HCT116 (cell line): ENCODE measurements around the gene EIF3K. TPM values are rescaled to one million over a fixed set of nuclear protein-coding genes. Genes with fewer than 3 reads are reported as not detected.

Source experiments
- ATAC-seq: fragments of 200-7000 bp; cut with Tn5 transposase; 2 replicates; pipeline ENCODE4 v1.9.1; 2020; ENCODE audit warnings: mild to moderate bottlenecking, moderate library complexity
- BruUV-seq: library from RNA; stranded (reverse); fragments of 400-500 nt; replicated peaks from 2 replicates; lab custom pipeline; 2021; lab: Mats Ljungman, UMichigan
- CTCF ChIA-PET: fragments of 300-600 bp; sonication (Branson Sonifier 250); formaldehyde crosslinking; loops from one replicate; lab custom pipeline; 2021; ENCODE audit warnings: antibody characterized with exemption; lab: Charles Lee
- POLR2A ChIA-PET: fragments of 300-600, 350-600 bp; sonication (Branson Sonifier 250); formaldehyde crosslinking; loops from one replicate; lab custom pipeline; 2021; ENCODE audit warnings: antibody characterized with exemption; lab: Charles Lee
- RAD21 ChIA-PET, 2 experiments: fragments of 300-600 bp; sonication (Branson Sonifier 250); formaldehyde crosslinking; loops; one replicate each; lab custom pipeline; 2023; ENCODE audit warnings: low total read pairs in 2 of 2; ENCODE audit not compliant: uncharacterized antibody in 2 of 2, unreplicated experiment in 2 of 2, low non-redundant PET in 1 of 2; lab: Charles Lee
- DNase-seq: peaks from one replicate; pipeline ENCODE4 v3.0.0-alpha.2; 2010; ENCODE audit warnings: low read depth, low spot score
- H2AFZ ChIP-seq: fragments of 200-600 bp; shearing (Covaris generic), sonication (generic); 2 replicates; pipeline ENCODE4 v1.6.1; 2017; ENCODE audit warnings: low read depth, mixed run types, mixed read lengths, antibody characterized with exemption, low read length; ENCODE audit not compliant: poor library complexity, severe bottlenecking
- H3K27ac ChIP-seq: 2 replicates; pipeline ENCODE4 v1.5.1; 2012; ENCODE audit warnings: low read depth, low read length
- H3K27me3 ChIP-seq: fragments of 200-600 bp; sonication (generic); 2 replicates; pipeline ENCODE4 v1.6.1; 2016; ENCODE audit warnings: mixed run types, low read length, mixed read lengths; ENCODE audit not compliant: insufficient read depth
- H3K36me3 ChIP-seq, 2 experiments: fragments of 200-500 bp in 1 of 2; fragments of 200-600 bp in 1 of 2; sonication (Bioruptor generic) in 1 of 2; sonication (generic) in 1 of 2; 2 replicates each; pipeline versions ENCODE4 v1.5.1 to v1.6.1; 2014 to 2016; ENCODE audit warnings: low read length in 2 of 2, inconsistent platforms in 1 of 2, mixed read lengths in 1 of 2, mixed run types in 1 of 2; ENCODE audit not compliant: insufficient read depth in 2 of 2, control insufficient read depth in 1 of 2
- H3K4me1 ChIP-seq, 2 experiments: fragments of 200-600 bp in 1 of 2; sonication (generic) in 1 of 2; 2 replicates each; pipeline versions ENCODE4 v1.5.1 to v1.6.1; 2012 to 2017; ENCODE audit warnings: low read length in 2 of 2, inconsistent platforms in 1 of 2, mild to moderate bottlenecking in 1 of 2, mixed read lengths in 1 of 2, mixed run types in 1 of 2, moderate library complexity in 1 of 2; ENCODE audit not compliant: insufficient read depth in 2 of 2, control insufficient read depth in 1 of 2
- H3K4me2 ChIP-seq: fragments of 200-600 bp; sonication (generic); 2 replicates; pipeline ENCODE4 v1.6.1; 2017; ENCODE audit warnings: mixed run types, low read length, mixed read lengths
- H3K4me3 ChIP-seq, 2 experiments: fragments of 200-600 bp in 1 of 2; sonication (generic) in 1 of 2; replicated peaks in 1 of 2; 2 replicates each; pipeline ENCODE4 v1.5.1; 2011 to 2016; ENCODE audit warnings: low read length in 2 of 2, control low read depth in 1 of 2, low read depth in 1 of 2, mild to moderate bottlenecking in 1 of 2, mixed read lengths in 1 of 2, mixed run types in 1 of 2
- H3K79me2 ChIP-seq: fragments of 200-600 bp; sonication (generic); 2 replicates; pipeline ENCODE4 v1.6.1; 2017; ENCODE audit warnings: mild to moderate bottlenecking, mixed run types, low read length, moderate library complexity, mixed read lengths; ENCODE audit not compliant: insufficient read depth
- H3K9ac ChIP-seq: fragments of 200-600 bp; sonication (generic); 2 replicates; pipeline ENCODE4 v1.6.1; 2016; ENCODE audit warnings: low read length, mixed read lengths
- H3K9me2 ChIP-seq: fragments of 200-600 bp; sonication (generic), shearing (Covaris generic); 2 replicates; pipeline ENCODE4 v1.6.1; 2017; ENCODE audit warnings: mixed run types, mild to moderate bottlenecking, moderate library complexity; ENCODE audit not compliant: insufficient read depth
- H3K9me3 ChIP-seq, 2 experiments: fragments of 200-500 bp in 1 of 2; fragments of 200-600 bp in 1 of 2; sonication (Bioruptor generic) in 1 of 2; sonication (generic) in 1 of 2; 2 replicates each; pipeline ENCODE4 v1.6.1; 2014 to 2017; ENCODE audit warnings: low read length in 2 of 2, mixed read lengths in 2 of 2, inconsistent platforms in 1 of 2, low read depth in 1 of 2, mild to moderate bottlenecking in 1 of 2, mixed run types in 1 of 2, moderate library complexity in 1 of 2; ENCODE audit not compliant: control insufficient read depth in 1 of 2, insufficient read depth in 1 of 2
- H4K20me1 ChIP-seq: fragments of 200-600 bp; sonication (generic), shearing (Covaris generic); 2 replicates; pipeline ENCODE4 v1.6.1; 2017; ENCODE audit warnings: mixed run types, mild to moderate bottlenecking, moderate library complexity; ENCODE audit not compliant: insufficient read depth
- ATF3 ChIP-seq: IDR thresholded peaks from 2 replicates; pipeline ENCODE4 v1.6.1; 2012
- CBX3 ChIP-seq: IDR thresholded peaks from 2 replicates; pipeline ENCODE4 v1.6.1; 2012; ENCODE audit warnings: low read depth
- CEBPB ChIP-seq: IDR thresholded peaks from 2 replicates; pipeline ENCODE4 v1.6.1; 2012; ENCODE audit warnings: low read depth
- CTCF ChIP-seq, 3 experiments: fragments of 200-600 bp in 1 of 3; sonication (generic) in 1 of 3; IDR thresholded peaks in 2 of 3; conservative IDR thresholded peaks in 1 of 3; 2 replicates each; pipeline ENCODE4 v1.5.1; 2012 to 2017; ENCODE audit warnings: low read depth in 2 of 3, low read length in 2 of 3, antibody characterized with exemption in 1 of 3, borderline replicate concordance in 1 of 3, control low read depth in 1 of 3, mild to moderate bottlenecking in 1 of 3, mixed read lengths in 1 of 3, mixed run types in 1 of 3, moderate library complexity in 1 of 3; ENCODE audit not compliant: insufficient read depth in 1 of 3
- EGR1 ChIP-seq: IDR thresholded peaks from 2 replicates; pipeline ENCODE4 v1.6.1; 2012; ENCODE audit warnings: low read depth
- ELF1 ChIP-seq: IDR thresholded peaks from 2 replicates; pipeline ENCODE4 v1.6.1; 2012; ENCODE audit warnings: low read depth, borderline replicate concordance
- EZH2 ChIP-seq: fragments of 200-600 bp; sonication (generic); IDR thresholded peaks from 2 replicates; pipeline ENCODE4 v1.6.1; 2017; ENCODE audit warnings: antibody characterized with exemption, mixed run types
- EZH2phosphoT487 ChIP-seq: fragments of 200-600 bp; IDR thresholded peaks from 2 replicates; pipeline ENCODE4 v1.6.1; 2018; ENCODE audit warnings: antibody characterized with exemption, borderline replicate concordance
- FOSL1 ChIP-seq: IDR thresholded peaks from 2 replicates; pipeline ENCODE4 v1.6.1; 2012; ENCODE audit warnings: low read depth
- JUND ChIP-seq: IDR thresholded peaks from 2 replicates; pipeline ENCODE4 v1.6.1; 2012
- POLR2A ChIP-seq: IDR thresholded peaks from 2 replicates; pipeline ENCODE4 v1.7.0; 2011; ENCODE audit warnings: borderline replicate concordance; ENCODE audit not compliant: insufficient read depth, insufficient read length; ENCODE audit errors: extremely low read depth
- POLR2AphosphoS5 ChIP-seq: IDR thresholded peaks from 2 replicates; pipeline ENCODE4 v1.6.1; 2011; ENCODE audit warnings: mild to moderate bottlenecking, low read depth, low read length, moderate library complexity
- RAD21 ChIP-seq: IDR thresholded peaks from 2 replicates; pipeline ENCODE4 v1.6.1; 2012; ENCODE audit warnings: low read depth, mild to moderate bottlenecking
- REST ChIP-seq: IDR thresholded peaks from 2 replicates; pipeline ENCODE4 v1.6.1; 2012; ENCODE audit warnings: low read depth
- SIN3A ChIP-seq: IDR thresholded peaks from 2 replicates; pipeline ENCODE4 v1.6.1; 2012; ENCODE audit warnings: low read depth
- SP1 ChIP-seq: IDR thresholded peaks from 2 replicates; pipeline ENCODE4 v1.6.1; 2012; ENCODE audit warnings: low read depth
- TCF7L2 ChIP-seq: IDR thresholded peaks from 2 replicates; pipeline ENCODE4 v1.7.0; 2011; ENCODE audit warnings: borderline replicate concordance, inconsistent platforms; ENCODE audit not compliant: insufficient read depth, insufficient read length; ENCODE audit errors: extremely low read depth
- YY1 ChIP-seq: IDR thresholded peaks from 2 replicates; pipeline ENCODE4 v1.6.1; 2011; ENCODE audit warnings: low read length, low read depth, moderate library complexity, mild to moderate bottlenecking; ENCODE audit not compliant: insufficient replicate concordance; ENCODE audit errors: extremely low read depth
- ZFX ChIP-seq: fragments of 450-650 bp; IDR thresholded peaks from 2 replicates; pipeline ENCODE4 v1.6.1; 2017
- ZNF274 ChIP-seq: fragments of 200-500 bp; sonication (Bioruptor generic); IDR thresholded peaks from 2 replicates; pipeline ENCODE4 v1.6.1; 2014; ENCODE audit warnings: mild to moderate bottlenecking, low read depth, low read length, inconsistent platforms
- intact Hi-C: fragments of 100-400 bp; cut with micrococcal nuclease; formaldehyde crosslinking; loops from 2 replicates; pipeline ENCODE4 v1.10.0; 2022
- total RNA-seq: library from RNA; stranded (reverse); gene quantifications from one replicate; pipeline ENCODE4 v1.2.1, GENCODE V29; 2021; ENCODE audit not compliant: unreplicated experiment
- TF ChIP-seq, protein P1 (sequence below): IDR thresholded peaks from 2 replicates; pipeline ENCODE4 v1.6.1; 2012

Gene EIF3K
- total RNA-seq, 1 experiment from 2014 or later = 313 TPM

GRCh38 chr19:38683393-38684077 lies 64.5 kb downstream of the EIF3K start:
- ChIA-PET CTCF (interaction anchor here (0.6 to 2.1 kb wide), 6 partner anchors 9 to 280 kb away, joined by 3 to 10 read pairs (median 4); partner anchors contain the start of genes FAM98C, MRPS12 and SARS2), RAD21 (no interaction called here), POLR2A (interaction anchor here (0.6 to 2.5 kb wide), 7 partner anchors 9 to 166 kb away, joined by 3 to 25 read pairs (median 4); partner anchors contain the start of gene ACTN4)
- Histone ChIP-seq H3K27ac (peak overlapping the region; percentile 98), H3K4me1 (peaks cover 82 to 99% of the 10 kb centered on the region in 2 experiments), H2AFZ (no peak overlapping the region), H3K9me3 (peaks cover 0 to 5% of the 10 kb centered on the region in 2 experiments; a peak in 1 of 4 replicates), H3K4me3 (peak overlapping the region; percentile 36 to 53), H3K9ac (peak overlapping the region; percentile 83), H3K79me2 (peaks cover 89% of the 10 kb centered on the region), H4K20me1 (no peaks in the 10 kb centered on the region), H3K36me3 (peaks cover 0 to 30% of the 10 kb centered on the region in 2 experiments; a peak in 1 of 4 replicates), H3K9me2 (no peaks in the 10 kb centered on the region), H3K27me3 (no peaks in the 10 kb centered on the region), H3K4me2 (peak overlapping the region; percentile 86)
- intact Hi-C loops = loop anchor here (1.0 to 5.0 kb wide), 3 partner anchors 10 to 169 kb away; no protein-coding TSS in a partner anchor
- DNase-seq = peak; percentile 99
- ATAC-seq = peak; percentile 74
- BruUV-seq = no TSS peak
- TF ChIP-seq JUND (peak; percentile 97), EZH2 (no peak), ZFX (no peak), CEBPB (peak; percentile 49), SIN3A (peak; percentile 86; the same call in 1 of the 2 replicates), EZH2phosphoT487 (no peak), REST (no peak), EGR1 (no peak), POLR2AphosphoS5 (peak; percentile 25), CTCF (IDR thresholded peaks at IDR 0.05 in 2 of 3, conservative IDR thresholded peaks at IDR 0.05 in 1 of 3; ENCODE audit: borderline replicate concordance in 1 of 3, insufficient read depth in 1 of 3, low read depth in 2 of 3, low read length in 2 of 3) (no peak), ELF1 (no peak), ATF3 (no peak; the same call in 1 of the 2 replicates), SP1 (peak; percentile 92), POLR2A (no peak), TCF7L2 (peak; percentile 79), ZNF274 (no peak), FOSL1 (peak; percentile 77), YY1 (no peak), CBX3 (0 out of 2 replicates have a peak, but pooled peaks have one; percentile 56), RAD21 (no peak; the same call in none of the 2 replicates)
- TF ChIP-seq, protein P1, sequence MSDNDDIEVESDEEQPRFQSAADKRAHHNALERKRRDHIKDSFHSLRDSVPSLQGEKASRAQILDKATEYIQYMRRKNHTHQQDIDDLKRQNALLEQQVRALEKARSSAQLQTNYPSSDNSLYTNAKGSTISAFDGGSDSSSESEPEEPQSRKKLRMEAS = peak; percentile 59
